Left lung (tissue), 10 donors: Measurements from ENCODE around the gene ZC2HC1C. TPM values are rescaled to one million over a fixed set of nuclear protein-coding genes. Genes with fewer than 3 reads are reported as not detected.

Experiments used
- ATAC-seq: fragments of 200-7000 bp; cut with Tn5 transposase; one replicate; pipeline ENCODE4 v1.9.1; 2020; ENCODE audit warnings: moderate library complexity
- DNase-seq, 4 donors: peaks; one replicate each; pipeline ENCODE4 v3.0.0-alpha.2; 2013 to 2020
- H3K27ac ChIP-seq, 2 donors: fragments of 200-600 bp; sonication (generic) in 1 of 2; one replicate each; pipeline versions ENCODE4 v1.5.0 to v1.8.0; 2020 to 2021
- H3K27me3 ChIP-seq, 2 donors: fragments of 200-600 bp; sonication (generic) in 1 of 2; one replicate each; pipeline versions ENCODE4 v1.5.0 to v1.8.0; 2020 to 2021
- H3K36me3 ChIP-seq, 2 donors: fragments of 200-600 bp; sonication (generic) in 1 of 2; one replicate each; pipeline versions ENCODE4 v1.5.0 to v1.8.0; 2020 to 2021
- H3K4me1 ChIP-seq, 2 donors: fragments of 200-600 bp; one replicate each; pipeline ENCODE4 v1.8.0; 2021
- H3K4me3 ChIP-seq, 2 donors: fragments of 200-600 bp; sonication (generic) in 1 of 2; one replicate each; pipeline versions ENCODE4 v1.5.0 to v1.8.0; 2020 to 2021; ENCODE audit warnings: mild to moderate bottlenecking in 1 of 2
- H3K9me3 ChIP-seq, 2 donors: fragments of 200-600 bp; sonication (generic) in 1 of 2; one replicate each; pipeline versions ENCODE4 v1.5.0 to v1.8.0; 2020 to 2021
- CTCF ChIP-seq, 2 donors: fragments of 200-600 bp; sonication (generic) in 1 of 2; IDR thresholded peaks; one replicate each; pipeline versions ENCODE4 v1.5.0 to v1.8.0; 2021; ENCODE audit warnings: antibody characterized with exemption in 2 of 2
- intact Hi-C, 2 donors: fragments of 100-400 bp; cut with DNase I; formaldehyde crosslinking; loops; one replicate each; pipeline versions ENCODE4 v1.11.2 to v1.14.2; 2022
- polyA plus RNA-seq, 6 donors: library from polyadenylated mRNA; unstranded; fragments of 120-200 nt; gene quantifications; one replicate each; pipeline ENCODE4 v1.2.1, GENCODE V29; 2013; ENCODE audit not compliant: insufficient read length in 6 of 6
- total RNA-seq, 2 donors: library from RNA; stranded (reverse); fragmentation: NEBNext Ultra II Directional; extraction: Animal tissue kit (Norgen Biotek cat#: 25700); gene quantifications; one replicate each; pipeline ENCODE4 v1.2.1, GENCODE V29; 2021
- donor health status: DM: no; HTN: yes; CAD: no.
- donor health status: DM: no; HTN: no; CAD: no.

The ZC2HC1C gene
- total and polyA plus RNA-seq, 8 donors, result 3.1 to 6.6 (median 4.8) TPM

- Histone ChIP-seq H3K27ac (no peak overlapping the region), H3K9me3 (no peaks in the 10 kb centered on the region), H3K36me3 (peaks cover 0 to 100% of the 10 kb centered on the region in 2 donors), H3K4me3 (no peak overlapping the region), H3K27me3 (no peaks in the 10 kb centered on the region), H3K4me1 (no peaks in the 10 kb centered on the region)
- DNase-seq (no peak), ATAC-seq (no peak)
- intact Hi-C loops, result loop anchor here in 1 of 2 donors (5.0 to 10.0 kb wide), 2 partner anchors 143 to 171 kb away; no protein-coding TSS in a partner anchor
- TF ChIP-seq CTCF (IDR thresholded peaks at IDR 0.05), result no peak
Observed at GRCh38 chr14:75088153-75088552, 18.7 kb downstream of the ZC2HC1C start.

- Histone ChIP-seq H3K27me3 (no peaks in the 10 kb centered on the region), H3K27ac (no peak overlapping the region), H3K36me3 (peaks cover 0 to 100% of the 10 kb centered on the region in 2 donors), H3K4me1 (no peaks in the 10 kb centered on the region), H3K9me3 (no peaks in the 10 kb centered on the region), H3K4me3 (no peak overlapping the region)
- intact Hi-C loops, result loop anchor here in 1 of 2 donors (5.0 to 10.0 kb wide), 2 partner anchors 144 to 171 kb away; no protein-coding TSS in a partner anchor
- ATAC-seq, result peak; percentile 87
- TF ChIP-seq CTCF (IDR thresholded peaks at IDR 0.05), result peak; percentile 50 to 67
- peak in 2 of 4 donors; percentile 54 to 72 for DNase-seq
Observed at GRCh38 chr14:75088566-75089373, 19.3 kb downstream of the ZC2HC1C start.

- ATAC-seq, result no peak
- intact Hi-C loops, result no loop called here
Observed at GRCh38 chr14:75090353-75090752, 20.9 kb downstream of the ZC2HC1C start.

GRCh38 chr14:75091251-75091650 is 21.8 kb downstream of the ZC2HC1C start:
- Histone ChIP-seq H3K36me3 (peaks cover 0 to 100% of the 10 kb centered on the region in 2 donors), H3K4me3 (no peak overlapping the region), H3K27me3 (no peaks in the 10 kb centered on the region), H3K4me1 (no peaks in the 10 kb centered on the region), H3K9me3 (no peaks in the 10 kb centered on the region), H3K27ac (no peak overlapping the region)
- DNase-seq, result no peak
- intact Hi-C loops, result no loop called here
- no peak for ATAC-seq
- TF ChIP-seq CTCF (IDR thresholded peaks at IDR 0.05), result no peak

More at GRCh38 chr14:75090353-75090752, 20.9 kb downstream of the ZC2HC1C start:
- Histone ChIP-seq H3K27me3 (no peaks in the 10 kb centered on the region), H3K27ac (no peak overlapping the region), H3K36me3 (peaks cover 0 to 100% of the 10 kb centered on the region in 2 donors), H3K4me3 (no peak overlapping the region), H3K9me3 (no peaks in the 10 kb centered on the region), H3K4me1 (no peaks in the 10 kb centered on the region)
- no peak for TF ChIP-seq CTCF (IDR thresholded peaks at IDR 0.05)
- no peak for DNase-seq

- H3K36me3 ChIP-seq, result peaks cover 0 to 100% of the 10 kb centered on the region in 2 donors
- no peak overlapping the region for H3K4me3 ChIP-seq
- DNase-seq, result no peak
- H3K27me3 ChIP-seq, result no peaks in the 10 kb centered on the region
- TF ChIP-seq CTCF (IDR thresholded peaks at IDR 0.05), result no peak
- intact Hi-C loops, result no loop called here
- H3K27ac ChIP-seq, result no peak overlapping the region
- H3K4me1 ChIP-seq, result no peaks in the 10 kb centered on the region
- ATAC-seq, result no peak
- H3K9me3 ChIP-seq, result no peaks in the 10 kb centered on the region
Observed at GRCh38 chr14:75092698-75093097, 23.3 kb downstream of the ZC2HC1C start.
